Measurements from ENCODE around the gene ADAMTS17. TPM values are rescaled to one million over a fixed set of nuclear protein-coding genes. Genes with fewer than 3 reads are reported as not detected.

ADAMTS17 gene
- total and polyA plus RNA-seq, 2 experiments from 2014 or later: 3.7 to 4.4 TPM

DNA sequence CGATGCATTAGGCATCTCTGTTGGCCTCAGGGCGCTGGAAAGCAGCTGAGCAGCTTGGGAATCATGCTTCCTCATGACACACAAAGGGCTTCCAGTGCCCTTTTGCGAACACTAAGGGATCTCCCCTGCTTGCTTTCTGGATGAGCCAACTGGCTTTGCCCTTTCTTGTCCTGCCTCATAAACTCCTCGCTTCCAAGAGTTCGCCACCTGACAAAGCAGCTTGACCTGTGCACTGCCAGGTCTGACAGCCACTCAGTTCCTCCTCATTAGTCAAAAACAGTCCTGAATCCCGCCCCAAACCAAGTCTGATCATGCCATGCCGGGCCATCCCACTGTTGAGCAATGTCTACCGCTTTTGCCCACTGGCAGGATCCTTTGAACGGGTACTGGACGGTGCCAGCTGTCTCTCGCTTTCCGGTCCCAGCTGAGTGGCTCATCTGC is 343.1 kb downstream of the ADAMTS17 start:
- no peak overlapping the region for H3K4me2 ChIP-seq
- 95% methylated on average over 12 of the region's 12 CpGs for whole genome bisulfite sequencing (ENCODE audit: low lambda C conversion rate, missing lambda C conversion rate)
- no peak overlapping the region for H3K27ac ChIP-seq
- no peak for DNase-seq (ENCODE audit: low spot score)
- no peaks in the 10 kb centered on the region for H3K36me3 ChIP-seq (replicated peaks; ENCODE audit: insufficient read depth, low read depth)
- H3K4me3 ChIP-seq: no peak overlapping the region
- TF ChIP-seq EZH2phosphoT487 (IDR thresholded peaks at IDR 0.05; ENCODE audit: low read depth, severe bottlenecking, unreplicated experiment) (no peak), EZH2 (IDR thresholded peaks at IDR 0.05; ENCODE audit: borderline replicate concordance) (no peak)
- TF ChIP-seq, protein P1, sequence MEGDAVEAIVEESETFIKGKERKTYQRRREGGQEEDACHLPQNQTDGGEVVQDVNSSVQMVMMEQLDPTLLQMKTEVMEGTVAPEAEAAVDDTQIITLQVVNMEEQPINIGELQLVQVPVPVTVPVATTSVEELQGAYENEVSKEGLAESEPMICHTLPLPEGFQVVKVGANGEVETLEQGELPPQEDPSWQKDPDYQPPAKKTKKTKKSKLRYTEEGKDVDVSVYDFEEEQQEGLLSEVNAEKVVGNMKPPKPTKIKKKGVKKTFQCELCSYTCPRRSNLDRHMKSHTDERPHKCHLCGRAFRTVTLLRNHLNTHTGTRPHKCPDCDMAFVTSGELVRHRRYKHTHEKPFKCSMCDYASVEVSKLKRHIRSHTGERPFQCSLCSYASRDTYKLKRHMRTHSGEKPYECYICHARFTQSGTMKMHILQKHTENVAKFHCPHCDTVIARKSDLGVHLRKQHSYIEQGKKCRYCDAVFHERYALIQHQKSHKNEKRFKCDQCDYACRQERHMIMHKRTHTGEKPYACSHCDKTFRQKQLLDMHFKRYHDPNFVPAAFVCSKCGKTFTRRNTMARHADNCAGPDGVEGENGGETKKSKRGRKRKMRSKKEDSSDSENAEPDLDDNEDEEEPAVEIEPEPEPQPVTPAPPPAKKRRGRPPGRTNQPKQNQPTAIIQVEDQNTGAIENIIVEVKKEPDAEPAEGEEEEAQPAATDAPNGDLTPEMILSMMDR (IDR thresholded peaks at IDR 0.05; ENCODE audit: poor library complexity): no peak
- H3K79me2 ChIP-seq: no peaks in the 10 kb centered on the region
- no peaks in the 10 kb centered on the region for H3K4me1 ChIP-seq (ENCODE audit: insufficient read depth)
- no peaks in the 10 kb centered on the region for H3K27me3 ChIP-seq
- H2AFZ ChIP-seq: no peak overlapping the region
- H3K9me3 ChIP-seq (ENCODE audit: low read depth): no peaks in the 10 kb centered on the region
- no peaks in the 10 kb centered on the region for H4K20me1 ChIP-seq (ENCODE audit: insufficient read depth, poor library complexity, severe bottlenecking)
- no peaks in the 10 kb centered on the region for H3K9me2 ChIP-seq (replicated peaks; ENCODE audit: insufficient read depth)

DNA sequence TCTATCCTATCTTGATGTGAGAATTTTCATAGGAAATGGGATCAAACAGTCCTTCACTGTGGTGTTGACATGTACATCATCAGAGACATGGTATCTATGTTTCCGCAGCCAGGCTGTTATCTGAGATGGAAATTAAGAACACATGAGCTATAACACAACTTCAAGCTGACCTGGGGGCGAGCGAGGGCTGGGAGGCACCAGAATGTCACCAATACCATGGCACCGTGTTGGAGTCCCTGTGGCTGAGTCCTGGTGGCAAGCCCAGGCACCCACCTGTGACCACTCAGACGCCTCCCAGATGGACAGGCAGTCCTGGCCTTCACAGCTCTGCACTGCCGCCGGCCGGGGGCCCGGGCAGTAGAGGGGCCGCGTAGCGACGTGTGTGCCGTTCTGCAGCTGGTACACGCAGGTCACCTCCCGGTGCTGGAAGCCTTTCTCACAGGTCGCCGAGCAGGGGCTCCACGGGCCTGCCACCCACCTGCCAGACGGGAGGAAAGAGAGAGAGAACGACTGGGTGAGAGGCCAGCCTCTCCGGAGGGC is 344.6 kb downstream of the ADAMTS17 start:
- Histone ChIP-seq H3K79me2 (no peaks in the 10 kb centered on the region), H3K9me3 (ENCODE audit: low read depth) (no peaks in the 10 kb centered on the region), H3K27ac (peak overlapping the region; percentile 57), H3K4me2 (no peak overlapping the region), H3K36me3 (replicated peaks; ENCODE audit: insufficient read depth, low read depth) (no peaks in the 10 kb centered on the region), H3K27me3 (no peaks in the 10 kb centered on the region), H3K9me2 (replicated peaks; ENCODE audit: insufficient read depth) (no peaks in the 10 kb centered on the region), H4K20me1 (ENCODE audit: insufficient read depth, poor library complexity, severe bottlenecking) (no peaks in the 10 kb centered on the region), H3K4me1 (ENCODE audit: insufficient read depth) (no peaks in the 10 kb centered on the region), H2AFZ (no peak overlapping the region), H3K4me3 (no peak overlapping the region)
- 69% methylated on average over 20 of the region's 22 CpGs for WGBS (ENCODE audit: low lambda C conversion rate, missing lambda C conversion rate)
- TF ChIP-seq EZH2 (IDR thresholded peaks at IDR 0.05; ENCODE audit: borderline replicate concordance) (no peak), EZH2phosphoT487 (IDR thresholded peaks at IDR 0.05; ENCODE audit: low read depth, severe bottlenecking, unreplicated experiment) (no peak)
- TF ChIP-seq, protein P1 (IDR thresholded peaks at IDR 0.05; ENCODE audit: poor library complexity): no peak
- DNase-seq (ENCODE audit: low spot score): no peak

- Histone ChIP-seq H3K4me3 (no peak overlapping the region), H4K20me1 (ENCODE audit: insufficient read depth, poor library complexity, severe bottlenecking) (no peaks in the 10 kb centered on the region), H3K79me2 (no peaks in the 10 kb centered on the region), H3K4me2 (no peak overlapping the region), H3K27ac (no peak overlapping the region), H3K9me3 (ENCODE audit: low read depth) (no peaks in the 10 kb centered on the region), H3K4me1 (ENCODE audit: insufficient read depth) (no peaks in the 10 kb centered on the region), H3K9me2 (replicated peaks; ENCODE audit: insufficient read depth) (no peaks in the 10 kb centered on the region), H2AFZ (no peak overlapping the region), H3K36me3 (replicated peaks; ENCODE audit: insufficient read depth, low read depth) (no peaks in the 10 kb centered on the region), H3K27me3 (no peaks in the 10 kb centered on the region)
- TF ChIP-seq EZH2 (IDR thresholded peaks at IDR 0.05; ENCODE audit: borderline replicate concordance) (no peak), EZH2phosphoT487 (IDR thresholded peaks at IDR 0.05; ENCODE audit: low read depth, severe bottlenecking, unreplicated experiment) (no peak)
- TF ChIP-seq, protein P1 (IDR thresholded peaks at IDR 0.05; ENCODE audit: poor library complexity): no peak
- 46% methylated on average over 3 of the region's 3 CpGs for WGBS (ENCODE audit: low lambda C conversion rate, missing lambda C conversion rate)
- DNase-seq (ENCODE audit: low spot score): no peak
These were observed 345.1 kb downstream of the ADAMTS17 start for GRCh38 chr15:99996660-99997059.

Measured in hepatocyte (in vitro differentiated cells).